GM12878 (cell line): ENCODE measurements around the gene PTPRU. TPM values are rescaled to one million over a fixed set of nuclear protein-coding genes. Genes with fewer than 3 reads are reported as not detected.

Source experiments
- BHLHE40 ChIP-seq, 2 experiments: fragments of 450-650 bp in 1 of 2; IDR thresholded peaks; 2 replicates each; pipeline ENCODE4 v1.6.1; 2011 to 2017; ENCODE audit warnings: low read depth in 2 of 2, borderline replicate concordance in 1 of 2, improper control_type of control experiment in 1 of 2, low read length in 1 of 2, mild to moderate bottlenecking in 1 of 2
- PAX8 ChIP-seq: fragments of 450-650 bp; IDR thresholded peaks from 2 replicates; pipeline ENCODE4 v1.6.1; 2017; ENCODE audit warnings: mild to moderate bottlenecking, moderate library complexity
- POLR2AphosphoS5 ChIP-seq: IDR thresholded peaks from 2 replicates; pipeline ENCODE4 v1.6.1; 2011; ENCODE audit warnings: mild to moderate bottlenecking, low read length, inconsistent platforms
- POU2F2 ChIP-seq: IDR thresholded peaks from 3 replicates; pipeline ENCODE4 v1.6.1; 2011; ENCODE audit warnings: low read depth, mild to moderate bottlenecking, low read length, borderline replicate concordance
- RAD21 ChIP-seq: IDR thresholded peaks from 2 replicates; pipeline ENCODE4 v1.6.1; 2011; ENCODE audit warnings: mild to moderate bottlenecking, low read depth, low read length, moderate library complexity; ENCODE audit not compliant: insufficient read depth
- RCOR1 ChIP-seq: conservative IDR thresholded peaks from 2 replicates; pipeline ENCODE4 v1.6.1; 2012; ENCODE audit warnings: low read depth, low read length, improper control_type of control experiment
- SIX5 ChIP-seq: IDR thresholded peaks from 2 replicates; pipeline ENCODE4 v1.6.1; 2011; ENCODE audit warnings: mild to moderate bottlenecking, low read depth, low read length, moderate library complexity; ENCODE audit not compliant: severe bottlenecking
- SUPT20H ChIP-seq: IDR thresholded peaks from 2 replicates; pipeline ENCODE4 v1.6.1; 2011; ENCODE audit warnings: low read depth, mild to moderate bottlenecking, low read length, moderate library complexity, borderline replicate concordance; ENCODE audit not compliant: control insufficient read depth
- polyA plus RNA-seq, 11 experiments: library from polyadenylated mRNA; depleted of rRNA in 4 of 11; unstranded in 6 of 11; stranded (reverse) in 5 of 11; fragments of >200 nt; fragmentation: Nextera tagmentation in 4 of 11; fragmentation: Illumina TruSeq in 1 of 11; extraction: Ambion mirVana in 4 of 11; extraction: Trizol in 1 of 11; gene quantifications; 1 replicate in 1 of 11; 2 replicates in 10 of 11; pipeline versions ENCODE4 v1.2.1 to v1.2.3, GENCODE V29; 2011 to 2016; ENCODE audit warnings: inconsistent platforms in 2 of 11, missing spikeins in 2 of 11, low read depth in 1 of 11
- total RNA-seq, 4 experiments: library from RNA; depleted of rRNA in 3 of 4; stranded (reverse); fragments of >200 nt in 3 of 4; fragmentation: Illumina TruSeq in 1 of 4; extraction: Trizol in 1 of 4; gene quantifications; 2 replicates each; pipeline versions ENCODE4 v1.2.1 to v1.2.3, GENCODE V29; 2013 to 2021
- TF ChIP-seq, protein P1 (sequence below): IDR thresholded peaks from 2 replicates; pipeline ENCODE4 v1.6.1; 2012; ENCODE audit warnings: mild to moderate bottlenecking, low read depth, low read length
- TF ChIP-seq, protein P2 (sequence below): fragments of 450-650 bp; formaldehyde crosslinking; IDR thresholded peaks from 2 replicates; pipeline ENCODE4 v1.5.0; 2022; ENCODE audit warnings: mild to moderate bottlenecking, missing genetic modification characterization

Gene PTPRU
- total and polyA plus RNA-seq, 10 of the 15 experiments (the other 5 are each of a cell fraction or from before 2014, with no cell fraction given) = 0.04 to 2.5 (median 0.73) TPM

DNA sequence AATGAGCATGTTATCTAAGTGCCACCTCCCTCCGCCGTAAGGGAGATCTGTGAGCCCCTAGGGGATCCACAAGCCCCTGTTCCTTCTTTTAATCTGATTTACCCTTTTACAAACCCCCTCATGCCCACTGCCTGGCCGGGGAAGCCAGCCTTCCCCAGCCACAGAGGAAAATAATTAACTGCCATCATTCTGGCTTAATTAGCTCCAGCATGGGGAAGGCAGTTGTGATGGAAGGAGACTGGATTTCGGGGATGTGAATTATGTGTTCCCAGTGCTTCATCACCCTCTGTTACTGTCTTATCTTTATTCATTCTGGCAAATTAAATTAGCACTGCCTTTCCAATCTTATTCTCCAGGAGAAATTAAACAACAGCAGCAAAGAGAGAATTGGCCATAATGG, 135.8 kb downstream of the PTPRU start (continued):
- TF ChIP-seq, protein P1, sequence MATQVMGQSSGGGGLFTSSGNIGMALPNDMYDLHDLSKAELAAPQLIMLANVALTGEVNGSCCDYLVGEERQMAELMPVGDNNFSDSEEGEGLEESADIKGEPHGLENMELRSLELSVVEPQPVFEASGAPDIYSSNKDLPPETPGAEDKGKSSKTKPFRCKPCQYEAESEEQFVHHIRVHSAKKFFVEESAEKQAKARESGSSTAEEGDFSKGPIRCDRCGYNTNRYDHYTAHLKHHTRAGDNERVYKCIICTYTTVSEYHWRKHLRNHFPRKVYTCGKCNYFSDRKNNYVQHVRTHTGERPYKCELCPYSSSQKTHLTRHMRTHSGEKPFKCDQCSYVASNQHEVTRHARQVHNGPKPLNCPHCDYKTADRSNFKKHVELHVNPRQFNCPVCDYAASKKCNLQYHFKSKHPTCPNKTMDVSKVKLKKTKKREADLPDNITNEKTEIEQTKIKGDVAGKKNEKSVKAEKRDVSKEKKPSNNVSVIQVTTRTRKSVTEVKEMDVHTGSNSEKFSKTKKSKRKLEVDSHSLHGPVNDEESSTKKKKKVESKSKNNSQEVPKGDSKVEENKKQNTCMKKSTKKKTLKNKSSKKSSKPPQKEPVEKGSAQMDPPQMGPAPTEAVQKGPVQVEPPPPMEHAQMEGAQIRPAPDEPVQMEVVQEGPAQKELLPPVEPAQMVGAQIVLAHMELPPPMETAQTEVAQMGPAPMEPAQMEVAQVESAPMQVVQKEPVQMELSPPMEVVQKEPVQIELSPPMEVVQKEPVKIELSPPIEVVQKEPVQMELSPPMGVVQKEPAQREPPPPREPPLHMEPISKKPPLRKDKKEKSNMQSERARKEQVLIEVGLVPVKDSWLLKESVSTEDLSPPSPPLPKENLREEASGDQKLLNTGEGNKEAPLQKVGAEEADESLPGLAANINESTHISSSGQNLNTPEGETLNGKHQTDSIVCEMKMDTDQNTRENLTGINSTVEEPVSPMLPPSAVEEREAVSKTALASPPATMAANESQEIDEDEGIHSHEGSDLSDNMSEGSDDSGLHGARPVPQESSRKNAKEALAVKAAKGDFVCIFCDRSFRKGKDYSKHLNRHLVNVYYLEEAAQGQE = no peak
- TF ChIP-seq POLR2AphosphoS5 = no peak
- TF ChIP-seq POU2F2 = no peak
- no peak for TF ChIP-seq RCOR1
- no peak for TF ChIP-seq SUPT20H
- TF ChIP-seq PAX8 = no peak
- TF ChIP-seq, protein P2, sequence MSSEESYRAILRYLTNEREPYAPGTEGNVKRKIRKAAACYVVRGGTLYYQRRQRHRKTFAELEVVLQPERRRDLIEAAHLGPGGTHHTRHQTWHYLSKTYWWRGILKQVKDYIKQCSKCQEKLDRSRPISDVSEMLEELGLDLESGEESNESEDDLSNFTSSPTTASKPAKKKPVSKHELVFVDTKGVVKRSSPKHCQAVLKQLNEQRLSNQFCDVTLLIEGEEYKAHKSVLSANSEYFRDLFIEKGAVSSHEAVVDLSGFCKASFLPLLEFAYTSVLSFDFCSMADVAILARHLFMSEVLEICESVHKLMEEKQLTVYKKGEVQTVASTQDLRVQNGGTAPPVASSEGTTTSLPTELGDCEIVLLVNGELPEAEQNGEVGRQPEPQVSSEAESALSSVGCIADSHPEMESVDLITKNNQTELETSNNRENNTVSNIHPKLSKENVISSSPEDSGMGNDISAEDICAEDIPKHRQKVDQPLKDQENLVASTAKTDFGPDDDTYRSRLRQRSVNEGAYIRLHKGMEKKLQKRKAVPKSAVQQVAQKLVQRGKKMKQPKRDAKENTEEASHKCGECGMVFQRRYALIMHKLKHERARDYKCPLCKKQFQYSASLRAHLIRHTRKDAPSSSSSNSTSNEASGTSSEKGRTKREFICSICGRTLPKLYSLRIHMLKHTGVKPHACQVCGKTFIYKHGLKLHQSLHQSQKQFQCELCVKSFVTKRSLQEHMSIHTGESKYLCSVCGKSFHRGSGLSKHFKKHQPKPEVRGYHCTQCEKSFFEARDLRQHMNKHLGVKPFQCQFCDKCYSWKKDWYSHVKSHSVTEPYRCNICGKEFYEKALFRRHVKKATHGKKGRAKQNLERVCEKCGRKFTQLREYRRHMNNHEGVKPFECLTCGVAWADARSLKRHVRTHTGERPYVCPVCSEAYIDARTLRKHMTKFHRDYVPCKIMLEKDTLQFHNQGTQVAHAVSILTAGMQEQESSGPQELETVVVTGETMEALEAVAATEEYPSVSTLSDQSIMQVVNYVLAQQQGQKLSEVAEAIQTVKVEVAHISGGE (CRISPR knock-in tag) = no peak
- TF ChIP-seq RAD21 = no peak
- no peak for TF ChIP-seq BHLHE40 (IDR thresholded peaks at IDR 0.05; ENCODE audit: borderline replicate concordance in 1 of 2, low read depth in 2 of 2, low read length in 1 of 2)
- TF ChIP-seq SIX5 = no peak
- TF ChIP-seq, all 136 proteins: peak for 0

Other genes with a start within 250 kb of the PTPRU start
- not detected in 2 replicates for gene TMEM200B, start 112.6 kb upstream of the PTPRU start, total RNA-seq (2014; rRNA removed)
- not detected in 2 replicates for gene TMEM200B, start 112.6 kb upstream of the PTPRU start, total RNA-seq (2014; rRNA removed; fragmentation: Illumina TruSeq; extraction: Trizol)
- gene TMEM200B, start 112.6 kb upstream of the PTPRU start, total RNA-seq (2021) = 0.08 TPM in 1 of 2 replicates, not detected in the other
- 0.03 TPM in 2 replicates for gene TMEM200B, start 112.6 kb upstream of the PTPRU start, polyA plus RNA-seq (2011; rRNA removed)
- not detected in 2 replicates for gene TMEM200B, start 112.6 kb upstream of the PTPRU start, polyA plus RNA-seq (2014; fragmentation: Illumina TruSeq; extraction: Trizol)
- gene TMEM200B, start 112.6 kb upstream of the PTPRU start, polyA plus RNA-seq (2014; fragmentation: Nextera tagmentation; extraction: Ambion mirVana) = 1 to 10 TPM in 1 of 2 experiments, under 1 TPM in 1; 0.31 to 1.4 TPM
- gene TMEM200B, start 112.6 kb upstream of the PTPRU start, polyA plus RNA-seq (2014; rRNA removed) = 0.04 TPM in 1 of 2 replicates, not detected in the other
- gene TMEM200B, start 112.6 kb upstream of the PTPRU start, polyA plus RNA-seq (2016; fragmentation: Nextera tagmentation; extraction: Ambion mirVana) = under 1 TPM; 0.06 to 0.25 TPM
- 52.0 and 56.3 TPM in 2 replicates for gene SRSF4, start 54.6 kb upstream of the PTPRU start, total RNA-seq (2014; rRNA removed)
- 63.4 and 64.7 TPM in 2 replicates for gene SRSF4, start 54.6 kb upstream of the PTPRU start, total RNA-seq (2014; rRNA removed; fragmentation: Illumina TruSeq; extraction: Trizol)
- 73.9 and 80.8 TPM in 2 replicates for gene SRSF4, start 54.6 kb upstream of the PTPRU start, total RNA-seq (2021)
- gene SRSF4, start 54.6 kb upstream of the PTPRU start, polyA plus RNA-seq (2011; rRNA removed) = 76.3 and 91.1 TPM in 2 replicates
- 107 and 109 TPM in 2 replicates for gene SRSF4, start 54.6 kb upstream of the PTPRU start, polyA plus RNA-seq (2014; fragmentation: Illumina TruSeq; extraction: Trizol)
- gene SRSF4, start 54.6 kb upstream of the PTPRU start, polyA plus RNA-seq (2014; fragmentation: Nextera tagmentation; extraction: Ambion mirVana) = 10 to 100 TPM; 17.2 to 26.4 TPM
- gene SRSF4, start 54.6 kb upstream of the PTPRU start, polyA plus RNA-seq (2014; rRNA removed) = 94.3 and 100 TPM in 2 replicates
- 10 to 100 TPM; 91.2 to 93.2 TPM for gene SRSF4, start 54.6 kb upstream of the PTPRU start, polyA plus RNA-seq (2016; fragmentation: Nextera tagmentation; extraction: Ambion mirVana)
- gene MECR, start 5.6 kb upstream of the PTPRU start, total RNA-seq (2014; rRNA removed) = 33.6 and 45.3 TPM in 2 replicates
- gene MECR, start 5.6 kb upstream of the PTPRU start, total RNA-seq (2014; rRNA removed; fragmentation: Illumina TruSeq; extraction: Trizol) = 22.6 and 25.8 TPM in 2 replicates
- 35.9 and 37.9 TPM in 2 replicates for gene MECR, start 5.6 kb upstream of the PTPRU start, total RNA-seq (2021)
- gene MECR, start 5.6 kb upstream of the PTPRU start, polyA plus RNA-seq (2011; rRNA removed) = 18.1 and 29.9 TPM in 2 replicates
- 22.8 and 41.5 TPM in 2 replicates for gene MECR, start 5.6 kb upstream of the PTPRU start, polyA plus RNA-seq (2014; fragmentation: Illumina TruSeq; extraction: Trizol)
- gene MECR, start 5.6 kb upstream of the PTPRU start, polyA plus RNA-seq (2014; fragmentation: Nextera tagmentation; extraction: Ambion mirVana) = 10 to 100 TPM in 1 of 2 experiments, 1 to 10 TPM in 1; 7.6 to 16.0 TPM
- gene MECR, start 5.6 kb upstream of the PTPRU start, polyA plus RNA-seq (2014; rRNA removed) = 43.2 and 54.9 TPM in 2 replicates
- gene MECR, start 5.6 kb upstream of the PTPRU start, polyA plus RNA-seq (2016; fragmentation: Nextera tagmentation; extraction: Ambion mirVana) = 10 to 100 TPM; 57.0 to 66.3 TPM